Natural killer cell treated with Interleukin-12 subunit alpha and Interleukin-12 subunit beta and Interleukin-15 and Interleukin-18, amount 100 ng/mL, for 72 hours (primary cell): Measurements from ENCODE around the gene ZSCAN31. TPM values are rescaled to one million over a fixed set of nuclear protein-coding genes. Genes with fewer than 3 reads are reported as not detected.

Source experiments
- ATAC-seq, 2 donors: fragments of 150-1000 bp; cut with Tn5 transposase in 1 of 2; sonication (Bioruptor Pico), chemical (Tn5 transposase) in 1 of 2; 2 replicates each; pipeline ENCODE4 v1.10.0; 2021
- DNase-seq: peaks from one replicate; pipeline ENCODE4 v3.0.0; 2022; ENCODE audit warnings: low spot score
- H3K27ac Mint-ChIP-seq, 2 donors: 1 replicate in 1 of 2; 2 replicates in 1 of 2; pipeline ENCODE4 v1.8.0; 2022; ENCODE audit warnings: mixed read lengths in 2 of 2, mild to moderate bottlenecking in 1 of 2, moderate library complexity in 1 of 2
- H3K27me3 Mint-ChIP-seq, 2 donors: 1 replicate in 1 of 2; 2 replicates in 1 of 2; pipeline ENCODE4 v1.8.0; 2022; ENCODE audit warnings: mixed read lengths in 2 of 2
- H3K36me3 Mint-ChIP-seq: one replicate; pipeline ENCODE4 v1.8.0; 2022; ENCODE audit warnings: mixed read lengths
- H3K4me1 Mint-ChIP-seq, 2 donors: 1 replicate in 1 of 2; 2 replicates in 1 of 2; pipeline ENCODE4 v1.8.0; 2022; ENCODE audit warnings: low read depth in 2 of 2, mixed read lengths in 2 of 2, mild to moderate bottlenecking in 1 of 2
- H3K4me3 Mint-ChIP-seq: one replicate; pipeline ENCODE4 v1.8.0; 2022; ENCODE audit warnings: mixed read lengths
- H3K9me3 Mint-ChIP-seq: 2 replicates; pipeline ENCODE4 v1.8.0; 2022; ENCODE audit warnings: mixed read lengths
- total RNA-seq, 2 donors: library from RNA; stranded (reverse); gene quantifications; one replicate each; pipeline ENCODE4 v1.2.3, GENCODE V29; 2022

The ZSCAN31 gene
- total RNA-seq, 2 donors from 2014 or later: 0.40 to 2.0 TPM

DNA sequence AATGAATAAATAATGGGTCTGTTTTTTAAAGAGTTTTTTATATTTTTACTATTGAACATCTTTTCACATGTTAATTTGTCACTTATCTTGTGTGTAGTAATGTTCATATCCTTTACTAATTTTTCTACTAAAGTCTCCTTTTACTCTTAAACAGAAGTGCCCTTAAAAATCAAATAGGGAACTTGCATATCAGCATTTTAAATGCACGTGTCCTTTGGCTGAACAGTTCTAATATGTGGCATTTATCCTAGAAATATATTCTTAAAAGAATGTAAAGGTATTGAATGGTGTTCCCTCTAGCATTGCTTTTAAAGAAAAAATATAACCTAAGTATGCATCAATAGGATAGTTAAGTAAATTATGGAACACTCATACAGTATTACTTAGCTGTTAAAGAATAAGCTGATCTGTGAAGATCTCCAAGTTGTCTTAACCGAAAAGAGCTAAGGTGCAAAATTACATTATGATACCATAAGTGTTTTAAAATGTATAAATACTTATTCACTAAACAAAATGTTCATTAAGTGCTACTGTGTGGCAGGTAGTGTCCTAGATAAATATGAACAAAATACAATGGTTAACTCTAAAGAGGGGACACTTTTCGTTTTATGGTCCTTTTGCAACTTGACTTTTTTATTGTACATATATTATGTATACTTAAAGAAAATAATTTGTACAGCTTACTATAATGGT lies 55.2 kb downstream of the ZSCAN31 start:
- H3K4me3 Mint-ChIP-seq: peak overlapping the region; percentile 77
- no peak overlapping the region for H3K27ac Mint-ChIP-seq
- no peaks in the 10 kb centered on the region for H3K9me3 Mint-ChIP-seq
- H3K27me3 Mint-ChIP-seq: peaks cover 23% of the 10 kb centered on the region in 2 donors
- H3K4me1 Mint-ChIP-seq: peaks cover 10 to 12% of the 10 kb centered on the region in 2 donors
- ATAC-seq (no peak), DNase-seq (no peak)
- peaks cover 28% of the 10 kb centered on the region for H3K36me3 Mint-ChIP-seq

DNA sequence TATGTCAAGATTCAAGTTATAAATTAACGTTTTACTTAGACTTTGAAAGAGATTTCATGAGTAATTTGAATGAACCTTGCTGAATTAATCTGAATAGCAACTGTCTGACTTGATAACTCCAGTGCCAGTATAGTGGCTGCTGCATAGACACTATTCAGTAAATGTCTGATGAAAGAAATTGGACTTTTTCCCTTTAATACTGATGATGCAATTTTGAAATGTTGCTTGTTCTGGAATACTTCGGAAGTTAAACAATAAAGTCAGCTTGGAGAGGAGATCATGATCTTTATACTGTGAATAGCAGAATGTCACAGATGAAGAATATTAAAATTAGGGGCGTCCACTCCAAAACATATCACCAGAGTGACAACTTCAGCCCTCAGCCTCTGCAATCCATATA lies 58.2 kb downstream of the ZSCAN31 start:
- no peak overlapping the region for H3K27ac Mint-ChIP-seq
- peaks cover 42% of the 10 kb centered on the region for H3K36me3 Mint-ChIP-seq
- no peaks in the 10 kb centered on the region for H3K9me3 Mint-ChIP-seq
- H3K4me3 Mint-ChIP-seq: no peak overlapping the region
- ATAC-seq (no peak), DNase-seq (no peak)
- peaks cover 14 to 18% of the 10 kb centered on the region in 2 donors for H3K4me1 Mint-ChIP-seq
- H3K27me3 Mint-ChIP-seq: peaks cover 11% of the 10 kb centered on the region in 2 donors

DNA sequence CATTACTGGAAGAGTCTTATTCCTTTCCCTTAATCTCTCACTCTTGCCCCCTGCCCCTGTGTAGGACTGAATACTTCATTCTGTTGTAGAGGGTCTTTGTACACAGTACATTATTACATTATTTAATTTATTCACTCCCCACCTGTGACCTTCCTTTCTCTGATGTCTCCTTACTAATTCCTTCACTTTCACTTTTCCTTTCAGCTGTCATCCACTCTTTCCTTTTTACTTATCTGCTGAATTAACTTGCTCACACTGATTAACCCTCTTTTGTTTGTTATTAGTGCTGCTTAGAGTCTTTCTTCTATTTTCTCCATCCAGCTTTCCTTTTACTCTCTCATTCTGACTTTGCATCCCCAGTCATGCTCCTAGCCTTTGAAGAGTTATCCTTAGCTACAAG lies 61.1 kb downstream of the ZSCAN31 start:
- no peaks in the 10 kb centered on the region for H3K9me3 Mint-ChIP-seq
- peak overlapping the region in 1 of 2 donors; percentile 8 for H3K27ac Mint-ChIP-seq
- peaks cover 31% of the 10 kb centered on the region for H3K36me3 Mint-ChIP-seq
- H3K4me1 Mint-ChIP-seq: peaks cover 4 to 16% of the 10 kb centered on the region in 2 donors
- ATAC-seq (no peak), DNase-seq (no peak)
- H3K4me3 Mint-ChIP-seq: no peak overlapping the region
- H3K27me3 Mint-ChIP-seq: no peaks in the 10 kb centered on the region

Other genes starting within 250 kb of the ZSCAN31 start
- 1 to 10 TPM; 5.8 to 6.0 TPM for gene ZSCAN16, start 211.5 kb downstream of the ZSCAN31 start, total RNA-seq
- 10 to 100 TPM; 18.2 to 20.0 TPM for gene ZKSCAN8, start 194.3 kb downstream of the ZSCAN31 start, total RNA-seq
- gene ZSCAN9, start 110.9 kb downstream of the ZSCAN31 start, total RNA-seq: 10 to 100 TPM; 12.6 to 13.1 TPM
- 1 to 10 TPM; 3.3 to 4.7 TPM for gene ZKSCAN4, start 83.9 kb downstream of the ZSCAN31 start, total RNA-seq
- gene NKAPL, start 76.9 kb downstream of the ZSCAN31 start, total RNA-seq: under 1 TPM in 1 of 2 donors, not detected in 1; 0.45 TPM
- gene ZSCAN26, start 69.0 kb downstream of the ZSCAN31 start, total RNA-seq: 1 to 10 TPM; 6.7 to 8.3 TPM
- gene PGBD1, start 54.6 kb downstream of the ZSCAN31 start, total RNA-seq: 1 to 10 TPM; 1.6 to 2.6 TPM
- gene ZKSCAN3, start 13.8 kb upstream of the ZSCAN31 start, total RNA-seq: 1 to 10 TPM; 3.1 to 4.6 TPM
- 1 to 10 TPM; 6.9 to 9.9 TPM for gene ZSCAN12, start 63.6 kb upstream of the ZSCAN31 start, total RNA-seq
- 1 to 10 TPM in 1 of 2 donors, under 1 TPM in 1; 0.40 to 1.5 TPM for gene ZSCAN23, start 107.3 kb upstream of the ZSCAN31 start, total RNA-seq
- gene GPX6, start 179.6 kb upstream of the ZSCAN31 start, total RNA-seq: not detected
- not detected for gene GPX5, start 189.7 kb upstream of the ZSCAN31 start, total RNA-seq